Stomach (tissue), 4 donors: ENCODE results near the gene BAIAP2L1.

Experiments used
- CTCF ChIP-seq, 7 experiments: fragments of 450-650 bp in 4 of 7; fragments of 200-600 bp in 3 of 7; sonication (generic) in 3 of 7; IDR thresholded peaks; one replicate each; pipeline ENCODE4 v1.5.1; 2016 to 2019; ENCODE audit warnings: antibody characterized with exemption in 7 of 7, control low read depth in 2 of 7, mild to moderate bottlenecking in 1 of 7
- EP300 ChIP-seq: sonication (generic); formaldehyde crosslinking; IDR thresholded peaks from one replicate; pipeline ENCODE4 v1.6.1; 2017; ENCODE audit warnings: antibody characterized with exemption
- POLR2A ChIP-seq, 4 donors: fragments of 450-650 bp; IDR thresholded peaks; one replicate each; pipeline ENCODE4 v1.6.1; 2016; ENCODE audit warnings: antibody characterized with exemption in 4 of 4, control low read depth in 2 of 4, mild to moderate bottlenecking in 1 of 4, moderate library complexity in 1 of 4
- POLR2AphosphoS5 ChIP-seq, 3 donors: sonication (generic); formaldehyde crosslinking; IDR thresholded peaks; one replicate each; pipeline ENCODE4 v1.6.1; 2016; ENCODE audit warnings: antibody characterized with exemption in 3 of 3

- TF ChIP-seq EP300 = no peak
- TF ChIP-seq CTCF (IDR thresholded peaks at IDR 0.05) = no peak
- no peak for TF ChIP-seq POLR2A (IDR thresholded peaks at IDR 0.05)
- TF ChIP-seq POLR2AphosphoS5 (IDR thresholded peaks at IDR 0.05) = no peak
Measured at GRCh38 chr7:98288064-98288823, 112.6 kb downstream of the BAIAP2L1 start.
